ENCODE measurements around the gene TMEM108. TPM values are rescaled to one million over a fixed set of nuclear protein-coding genes. Genes with fewer than 3 reads are reported as not detected.

Gene TMEM108
- total and polyA plus RNA-seq, 2 experiments from 2014 or later: 7.4 to 15.3 TPM

GRCh38 chr3:133137042-133137996 lies 99.1 kb downstream of the TMEM108 start:
- H3K36me3 ChIP-seq (ENCODE audit: insufficient read depth): no peaks in the 10 kb centered on the region
- no peak overlapping the region for H3K4me3 ChIP-seq
- ATAC-seq: no peak
- H3K79me2 ChIP-seq (replicated peaks; ENCODE audit: insufficient read depth): peaks cover 11% of the 10 kb centered on the region; the same call in 1 of the 2 replicates
- H2AFZ ChIP-seq: no peak overlapping the region
- peak overlapping the region; percentile 35; the same call in 1 of the 2 replicates for H3K27ac ChIP-seq (ENCODE audit: low read depth)
- Mint-ChIP-seq H3K27ac (0 out of 2 replicates have a peak overlapping the region, but pooled peaks have one; percentile 47), H3K9me3 (no peaks in the 10 kb centered on the region; the same call in 2 of the 3 replicates), H3K36me3 (ENCODE audit: low read depth) (no peaks in the 10 kb centered on the region), H3K27me3 (ENCODE audit: insufficient read depth, low read depth, poor library complexity) (no peaks in the 10 kb centered on the region), H3K4me3 (no peak overlapping the region), H3K4me1 (peaks cover 35% of the 10 kb centered on the region)
- 0 out of 2 replicates have a peak, but pooled peaks cover 4% of the 10 kb centered on the region for H4K20me1 ChIP-seq (replicated peaks; ENCODE audit: insufficient read depth)
- no peak overlapping the region for H3K4me2 ChIP-seq
- TF ChIP-seq EZH2phosphoT487 (IDR thresholded peaks at IDR 0.05; ENCODE audit: unreplicated experiment) (no peak), JUNB (IDR thresholded peaks at IDR 0.05; ENCODE audit: unreplicated experiment) (no peak), STAT1 (IDR thresholded peaks at IDR 0.05; ENCODE audit: unreplicated experiment) (no peak), ZNF462 (CRISPR knock-in tag; IDR thresholded peaks at IDR 0.05) (no peak), POLR2AphosphoS5 (IDR thresholded peaks at IDR 0.05; ENCODE audit: low read depth) (no peak), CTCF (conservative IDR thresholded peaks at IDR 0.05; ENCODE audit: low read depth in 2 of 2) (no peak), ETS1 (IDR thresholded peaks at IDR 0.05) (no peak), REST (IDR thresholded peaks at IDR 0.05; ENCODE audit: unreplicated experiment) (no peak), NANOG (IDR thresholded peaks at IDR 0.05; ENCODE audit: borderline replicate concordance) (no peak)
- no peak for DNase-seq (ENCODE audit: low spot score)
- peaks cover 5% of the 10 kb centered on the region for H3K9me2 ChIP-seq (ENCODE audit: insufficient read depth)
- H3F3A ChIP-seq (replicated peaks; ENCODE audit: low read depth): no peaks in the 10 kb centered on the region
- H3K27me3 ChIP-seq (ENCODE audit: insufficient read depth): no peaks in the 10 kb centered on the region
- peaks cover 34% of the 10 kb centered on the region for H3K4me1 ChIP-seq (ENCODE audit: insufficient read depth)
